KOPT-K1 (cell line): ENCODE measurements around the gene GPR33.

Experiments
- H3K27ac ChIP-seq: fragments of 200-600 bp; sonication (generic); 2 replicates; pipeline ENCODE4 v1.5.1; 2016; ENCODE audit warnings: antibody characterized with exemption, mild to moderate bottlenecking, low read depth, low read length; ENCODE audit not compliant: poor library complexity, severe bottlenecking
- H3K36me3 ChIP-seq: fragments of 200-600 bp; sonication (generic); 2 replicates; pipeline ENCODE4 v1.5.1; 2017; ENCODE audit warnings: antibody characterized with exemption, mild to moderate bottlenecking, low read length, moderate library complexity; ENCODE audit not compliant: insufficient read depth
- H3K9me3 ChIP-seq: fragments of 200-600 bp; sonication (generic); 2 replicates; pipeline ENCODE4 v1.5.1; 2017; ENCODE audit warnings: antibody characterized with exemption, low read length, mild to moderate bottlenecking; ENCODE audit not compliant: insufficient read depth, poor library complexity, severe bottlenecking

The GPR33 gene, protein sequence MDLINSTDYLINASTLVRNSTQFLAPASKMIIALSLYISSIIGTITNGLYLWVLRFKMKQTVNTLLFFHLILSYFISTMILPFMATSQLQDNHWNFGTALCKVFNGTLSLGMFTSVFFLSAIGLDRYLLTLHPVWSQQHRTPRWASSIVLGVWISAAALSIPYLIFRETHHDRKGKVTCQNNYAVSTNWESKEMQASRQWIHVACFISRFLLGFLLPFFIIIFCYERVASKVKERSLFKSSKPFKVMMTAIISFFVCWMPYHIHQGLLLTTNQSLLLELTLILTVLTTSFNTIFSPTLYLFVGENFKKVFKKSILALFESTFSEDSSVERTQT

GRCh38 chr14:31487886-31488285 is at the start of gene GPR33:
TSS of gene GPR33 (minus strand) at chr14:31488039. CDS start at chr14:31483965, 4,074 bp downstream.
- Histone ChIP-seq H3K27ac (no peak within 1 kb of the TSS), H3K36me3 (no peaks in the 10 kb centered on the region), H3K9me3 (no peaks in the 10 kb centered on the region)

- no peaks in the 10 kb centered on the region for H3K9me3 ChIP-seq
- no peaks in the 10 kb centered on the region for H3K36me3 ChIP-seq
- H3K27ac ChIP-seq = no peak overlapping the region
These were observed 48.5 kb upstream of the GPR33 start for GRCh38 chr14:31536201-31536960.

DNA sequence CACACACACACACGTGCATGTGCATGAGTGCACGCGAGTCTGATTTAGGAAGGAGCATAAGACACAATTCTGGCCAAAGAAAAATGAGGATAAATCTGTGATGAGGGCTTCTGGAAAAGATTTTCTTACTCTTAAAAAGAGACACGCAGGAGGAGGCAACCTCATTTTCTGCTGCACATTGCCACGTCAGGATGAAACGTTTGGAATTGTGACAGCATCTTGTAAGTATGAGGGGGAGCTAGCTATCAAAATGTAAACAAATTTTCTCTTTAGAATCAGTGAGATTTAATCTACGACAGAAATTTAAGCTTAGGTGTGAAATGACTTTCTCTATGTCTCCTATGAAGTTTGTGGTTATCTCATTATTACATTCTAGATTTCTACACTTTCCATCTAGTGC is 42.3 kb upstream of the GPR33 start:
- no peaks in the 10 kb centered on the region for H3K36me3 ChIP-seq
- H3K27ac ChIP-seq = no peak overlapping the region
- H3K9me3 ChIP-seq = no peaks in the 10 kb centered on the region

DNA sequence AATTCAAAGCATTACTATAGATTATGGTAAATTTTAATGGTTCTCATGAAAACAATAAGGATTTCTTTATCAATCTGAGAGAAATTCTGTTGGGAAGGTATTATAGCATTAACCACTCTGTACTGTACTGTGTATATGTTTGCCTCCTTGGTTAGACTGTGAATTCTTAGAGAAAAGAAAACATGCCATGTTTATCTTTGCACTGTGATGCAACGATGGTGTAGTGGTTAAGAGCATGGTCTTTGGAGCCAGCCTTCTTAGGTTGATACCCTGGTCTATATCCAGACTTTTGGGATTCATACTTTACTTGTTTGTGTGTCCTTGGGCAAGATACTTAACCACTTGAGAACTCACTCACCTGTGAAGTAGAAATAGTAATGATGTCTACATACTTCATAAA is 41.2 kb upstream of the GPR33 start:
- Histone ChIP-seq H3K9me3 (no peaks in the 10 kb centered on the region), H3K27ac (no peak overlapping the region), H3K36me3 (no peaks in the 10 kb centered on the region)

DNA sequence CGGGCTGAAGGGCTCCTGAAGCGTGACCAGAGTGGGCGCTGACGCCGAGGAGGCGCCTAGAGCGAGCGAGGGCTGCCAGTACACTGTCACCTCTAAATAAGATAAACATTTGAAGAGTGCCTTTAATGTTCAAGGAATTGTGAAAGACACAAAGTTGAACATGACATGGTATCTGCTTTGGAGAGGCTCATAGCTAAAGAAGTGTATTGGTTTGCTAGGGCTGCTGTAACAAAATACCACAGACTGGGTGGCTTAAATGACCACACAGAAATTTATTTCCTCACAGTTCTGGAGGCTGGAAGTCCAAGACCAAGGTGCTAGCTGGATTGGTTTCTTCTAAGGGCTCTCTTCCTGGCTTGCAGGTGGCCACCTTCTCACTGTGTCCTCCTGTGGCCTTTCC is 39.7 kb upstream of the GPR33 start:
- Histone ChIP-seq H3K9me3 (no peaks in the 10 kb centered on the region), H3K27ac (no peak overlapping the region), H3K36me3 (no peaks in the 10 kb centered on the region)

GRCh38 chr14:31527087-31527486 is 39.2 kb upstream of the GPR33 start:
- Histone ChIP-seq H3K27ac (no peak overlapping the region), H3K9me3 (no peaks in the 10 kb centered on the region), H3K36me3 (no peaks in the 10 kb centered on the region)

- Histone ChIP-seq H3K27ac (no peak overlapping the region), H3K9me3 (no peaks in the 10 kb centered on the region), H3K36me3 (no peaks in the 10 kb centered on the region)
These were observed 23.0 kb upstream of the GPR33 start for GRCh38 chr14:31510855-31511254.

- Histone ChIP-seq H3K36me3 (no peaks in the 10 kb centered on the region), H3K27ac (no peak overlapping the region), H3K9me3 (no peaks in the 10 kb centered on the region)
These were observed 22.4 kb upstream of the GPR33 start for GRCh38 chr14:31510222-31510621.

GRCh38 chr14:31508135-31508534 is 20.3 kb upstream of the GPR33 start:
- Histone ChIP-seq H3K36me3 (no peaks in the 10 kb centered on the region), H3K27ac (no peak overlapping the region), H3K9me3 (no peaks in the 10 kb centered on the region)

DNA sequence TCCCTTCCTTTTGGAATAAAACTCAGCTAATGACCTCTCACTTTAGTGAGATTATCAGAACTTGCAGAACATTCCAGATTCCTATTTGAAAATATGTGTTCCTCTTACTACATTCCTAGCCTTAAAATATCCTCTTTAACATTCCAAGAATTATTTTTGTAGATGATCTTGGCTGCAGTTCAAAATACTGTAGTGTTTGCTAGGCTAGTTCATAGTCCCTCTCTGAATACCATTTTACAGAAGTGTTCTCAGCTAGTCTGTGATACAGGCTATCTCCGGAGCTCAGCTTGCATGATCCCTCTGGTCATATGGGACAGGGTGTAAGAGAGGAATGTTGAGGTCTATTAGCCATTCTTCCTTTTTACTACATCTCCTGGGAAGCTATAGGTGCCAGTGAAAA is 17.6 kb upstream of the GPR33 start:
- Histone ChIP-seq H3K9me3 (no peaks in the 10 kb centered on the region), H3K36me3 (no peaks in the 10 kb centered on the region), H3K27ac (no peak overlapping the region)

DNA sequence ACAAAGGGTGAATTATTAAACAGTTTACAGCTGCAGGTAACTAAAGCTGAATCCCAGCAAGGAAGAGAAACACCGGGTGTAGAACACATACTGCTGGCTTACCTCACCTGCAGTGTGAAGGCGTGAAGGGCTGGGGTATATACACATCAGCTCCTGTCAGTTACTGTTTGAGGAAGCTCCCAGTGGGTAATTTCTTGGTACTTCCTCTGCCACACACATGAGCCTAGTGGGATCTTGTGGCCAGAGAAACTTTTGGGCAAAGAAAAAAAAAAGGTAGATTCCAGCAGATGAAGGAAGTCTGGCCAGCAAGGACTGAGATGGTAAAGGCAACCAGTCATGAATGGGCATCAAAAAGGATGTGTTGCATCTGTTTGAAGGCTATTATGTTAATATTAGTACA is 14.0 kb upstream of the GPR33 start:
- no peak overlapping the region for H3K27ac ChIP-seq
- H3K36me3 ChIP-seq = no peaks in the 10 kb centered on the region
- H3K9me3 ChIP-seq = no peaks in the 10 kb centered on the region

- Histone ChIP-seq H3K36me3 (no peaks in the 10 kb centered on the region), H3K27ac (no peak overlapping the region), H3K9me3 (no peaks in the 10 kb centered on the region)
These were observed 5.1 kb upstream of the GPR33 start for GRCh38 chr14:31492759-31493498.

GRCh38 chr14:31489691-31490090 is 1.9 kb upstream of the GPR33 start:
- Histone ChIP-seq H3K9me3 (no peaks in the 10 kb centered on the region), H3K27ac (no peak overlapping the region), H3K36me3 (no peaks in the 10 kb centered on the region)

DNA sequence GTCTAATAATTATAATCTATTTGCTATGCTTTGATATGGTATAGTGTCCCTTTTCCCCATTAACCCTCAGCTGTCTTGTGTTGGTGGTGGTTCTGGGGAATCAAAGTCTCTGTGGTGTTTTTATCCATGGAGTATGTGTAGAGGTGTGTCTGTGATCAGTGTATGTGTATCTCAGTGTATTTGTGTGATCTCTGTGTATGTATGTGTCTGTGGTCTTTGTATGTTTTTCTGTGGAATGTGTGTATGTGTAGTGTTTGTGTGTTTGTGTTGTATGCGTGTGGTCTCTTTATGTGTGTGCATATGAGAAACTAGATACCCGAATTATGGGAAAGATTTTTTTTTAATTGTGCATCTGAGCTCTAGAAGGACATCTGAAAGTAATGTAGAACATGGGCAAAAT is 1.1 kb downstream of the GPR33 start:
- Histone ChIP-seq H3K36me3 (no peaks in the 10 kb centered on the region), H3K9me3 (no peaks in the 10 kb centered on the region), H3K27ac (no peak overlapping the region)

DNA sequence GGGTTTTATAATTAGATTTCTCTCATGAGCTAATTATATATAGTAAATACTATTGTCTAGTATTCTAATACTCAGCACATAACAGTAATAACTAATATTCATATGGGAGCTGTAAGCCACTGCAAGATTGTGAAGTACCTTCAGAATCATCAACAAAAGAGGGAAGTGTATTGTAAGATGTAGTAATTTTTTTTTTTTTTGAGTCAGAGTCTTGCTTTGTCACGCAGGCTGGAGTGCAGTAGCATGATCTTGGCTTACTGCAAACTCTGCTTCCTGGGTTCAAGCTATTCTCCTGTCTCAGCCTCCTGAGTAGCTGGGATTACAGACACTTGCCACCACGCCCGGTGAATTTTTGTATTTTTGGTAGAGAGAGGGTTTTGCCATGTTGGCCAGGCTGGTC is 3.1 kb downstream of the GPR33 start:
- Histone ChIP-seq H3K36me3 (no peaks in the 10 kb centered on the region), H3K9me3 (no peaks in the 10 kb centered on the region), H3K27ac (no peak overlapping the region)
